CD4-positive, alpha-beta T cell treated with Interferon gamma for 1 hour (primary cell): ENCODE measurements around the gene SESN3.

Experiments
- DNase-seq: peaks from one replicate; pipeline ENCODE4 v3.0.0-alpha.2; 2020

The SESN3 gene

GRCh38 chr11:95115597-95115996, 115.4 kb downstream of the SESN3 start:
- DNase-seq = no peak
